Middle frontal gyrus (tissue), 1 donor: ENCODE measurements around the gene RPS23.

Experiments
- DNase-seq: peaks from one replicate; pipeline ENCODE4 v3.0.0-alpha.2; 2015; ENCODE audit warnings: low spot score; ENCODE audit errors: extremely low spot score

RPS23 gene

GRCh38 chr5:82244854-82245635, 33.1 kb downstream of the RPS23 start:
- DNase-seq = no peak

DNA sequence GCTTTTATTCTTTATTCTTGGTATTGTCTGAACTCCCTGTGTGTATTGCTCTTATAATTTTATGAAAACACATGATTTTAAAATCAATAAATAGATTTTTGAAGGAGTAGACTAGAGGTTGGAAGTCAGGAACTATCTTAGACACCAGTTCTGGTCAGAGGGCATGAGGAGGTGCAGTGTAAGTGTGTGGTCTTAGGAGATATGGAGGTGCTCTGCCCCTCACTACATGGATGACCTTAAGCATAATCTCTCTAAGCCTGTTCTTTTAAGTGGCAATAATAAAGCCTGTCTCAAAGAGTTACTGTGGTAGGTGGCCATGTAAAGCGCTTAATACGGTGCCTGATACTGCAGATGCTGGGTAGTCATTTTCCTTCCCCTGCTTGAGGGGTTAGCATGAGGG, 34.0 kb downstream of the RPS23 start:
- DNase-seq = no peak

- DNase-seq = no peak
Observed at GRCh38 chr5:82234885-82235284, 43.3 kb downstream of the RPS23 start.

DNA sequence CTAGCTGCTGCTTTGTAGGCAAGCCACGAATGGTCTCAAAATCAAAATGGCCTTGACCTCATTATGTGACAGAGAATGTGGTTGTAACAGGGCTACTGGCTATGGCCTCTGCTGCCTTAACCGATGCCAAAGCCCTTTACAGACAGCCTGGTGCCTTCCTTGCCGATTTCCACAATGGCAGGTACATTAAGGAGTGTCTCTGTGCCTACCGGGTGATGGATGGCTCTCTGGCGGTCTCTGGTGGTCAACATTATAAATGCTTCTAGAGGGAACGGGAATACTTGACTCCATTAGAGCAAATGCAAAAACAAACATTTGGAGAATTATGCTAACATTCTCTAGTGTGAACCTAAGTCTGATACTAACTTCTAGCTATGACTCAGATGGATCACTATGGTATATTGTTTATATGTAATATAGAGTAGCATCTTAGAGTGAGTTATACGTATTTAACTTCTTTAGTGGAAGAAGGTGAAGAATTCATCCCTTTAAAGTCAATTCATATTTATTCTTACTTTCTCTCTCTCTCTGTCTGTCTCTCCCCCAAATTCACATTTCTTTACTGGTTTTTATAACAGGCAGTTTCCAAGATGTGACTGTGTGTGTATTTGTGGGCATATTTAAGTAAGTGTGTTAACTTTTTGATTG, 52.5 kb downstream of the RPS23 start:
- peak; percentile 25 for DNase-seq
